ENCODE results near the gene ASIC3. TPM values are rescaled to one million over a fixed set of nuclear protein-coding genes. Genes with fewer than 3 reads are reported as not detected.
"Not testable (repeated sequence)": the region's sequence is repeated elsewhere in the genome, so short reads cannot be mapped to it uniquely, and the experiment has no call there.

ASIC3 gene
- total RNA-seq, 2 donors from 2014 or later: 1.1 to 1.2 TPM

- H3K9me3 ChIP-seq: no peaks in the 10 kb centered on the region
- H3K27ac ChIP-seq: peak overlapping the region in 1 of 2 donors; percentile 14
- no peaks in the 10 kb centered on the region for H3K36me3 ChIP-seq
- peak overlapping the region in 1 of 2 donors; percentile 30 for H3K4me3 ChIP-seq
- peaks cover 0 to 48% of the 10 kb centered on the region in 2 donors for H3K4me1 ChIP-seq
- peak; percentile 85 to 88 for TF ChIP-seq CTCF (IDR thresholded peaks at IDR 0.05)
- peak; percentile 73 for DNase-seq (ENCODE audit: low spot score)
- no peaks in the 10 kb centered on the region for H3K27me3 ChIP-seq
Measured at GRCh38 chr7:151008511-151009323, 39.6 kb upstream of the ASIC3 start.

GRCh38 chr7:151009327-151010036 lies 38.8 kb upstream of the ASIC3 start:
- Histone ChIP-seq H3K27ac (no peak overlapping the region), H3K4me1 (peaks cover 0 to 53% of the 10 kb centered on the region in 2 donors), H3K4me3 (no peak overlapping the region), H3K36me3 (no peaks in the 10 kb centered on the region), H3K27me3 (no peaks in the 10 kb centered on the region), H3K9me3 (no peaks in the 10 kb centered on the region)
- DNase-seq (ENCODE audit: low spot score): no peak
- TF ChIP-seq CTCF (IDR thresholded peaks at IDR 0.05): no peak

- Histone ChIP-seq H3K27me3 (no peaks in the 10 kb centered on the region), H3K9me3 (no peaks in the 10 kb centered on the region), H3K36me3 (no peaks in the 10 kb centered on the region), H3K4me1 (peaks cover 0 to 53% of the 10 kb centered on the region in 2 donors), H3K4me3 (no peak overlapping the region), H3K27ac (no peak overlapping the region)
- TF ChIP-seq CTCF (IDR thresholded peaks at IDR 0.05): no peak
- no peak for DNase-seq (ENCODE audit: low spot score)
Measured at GRCh38 chr7:151010037-151010306, 38.4 kb upstream of the ASIC3 start.

- peaks cover 0 to 53% of the 10 kb centered on the region in 2 donors for H3K4me1 ChIP-seq
- H3K9me3 ChIP-seq: no peaks in the 10 kb centered on the region
- no peaks in the 10 kb centered on the region for H3K27me3 ChIP-seq
- no peaks in the 10 kb centered on the region for H3K36me3 ChIP-seq
- H3K27ac ChIP-seq: no peak overlapping the region
- no peak for DNase-seq (ENCODE audit: low spot score)
- H3K4me3 ChIP-seq: no peak overlapping the region
- no peak for TF ChIP-seq CTCF (IDR thresholded peaks at IDR 0.05)
Measured at GRCh38 chr7:151010307-151011096, 37.8 kb upstream of the ASIC3 start.

GRCh38 chr7:151011097-151011409 lies 37.3 kb upstream of the ASIC3 start:
- no peak for DNase-seq (ENCODE audit: low spot score)
- Histone ChIP-seq H3K36me3 (no peaks in the 10 kb centered on the region), H3K27me3 (no peaks in the 10 kb centered on the region), H3K9me3 (no peaks in the 10 kb centered on the region), H3K4me1 (peaks cover 0 to 53% of the 10 kb centered on the region in 2 donors), H3K27ac (no peak overlapping the region), H3K4me3 (no peak overlapping the region)
- TF ChIP-seq CTCF (IDR thresholded peaks at IDR 0.05): no peak

- H3K27me3 ChIP-seq; H3K27ac ChIP-seq; DNase-seq (ENCODE audit: low spot score); H3K4me3 ChIP-seq; H3K36me3 ChIP-seq; H3K9me3 ChIP-seq: not testable (repeated sequence)
- H3K4me1 ChIP-seq: peaks cover 0 to 53% of the 10 kb centered on the region in 2 donors
Measured at GRCh38 chr7:151011616-151012015, 36.7 kb upstream of the ASIC3 start.

Data from right atrium auricular region (tissue), 2 donors.